ENCODE results near the gene TTYH2. TPM values are rescaled to one million over a fixed set of nuclear protein-coding genes. Genes with fewer than 3 reads are reported as not detected.

The TTYH2 gene
- total RNA-seq, 1 donor from 2014 or later = 24.5 TPM

GRCh38 chr17:74194682-74195081 lies 18.7 kb upstream of the TTYH2 start:
- intact Hi-C loops (cut with micrococcal nuclease) = no loop called here

- intact Hi-C loops (cut with micrococcal nuclease) = no loop called here
Measured at GRCh38 chr17:74196541-74197317, 16.6 kb upstream of the TTYH2 start.

GRCh38 chr17:74197801-74198200 lies 15.6 kb upstream of the TTYH2 start:
- intact Hi-C loops (cut with micrococcal nuclease) = no loop called here

- intact Hi-C loops (cut with micrococcal nuclease) = no loop called here
Measured at GRCh38 chr17:74198694-74199093, 14.7 kb upstream of the TTYH2 start.

GRCh38 chr17:74199306-74200092 lies 13.9 kb upstream of the TTYH2 start:
- intact Hi-C loops (cut with micrococcal nuclease) = loop anchor here (5.0 to 10.0 kb wide), 3 partner anchors 187 to 1007 kb away; partner anchors contain the start of genes CDC42EP4 and COG1

GRCh38 chr17:74200112-74200511 lies 13.3 kb upstream of the TTYH2 start:
- intact Hi-C loops (cut with micrococcal nuclease) = loop anchor here (5.0 to 10.0 kb wide), 3 partner anchors 188 to 1008 kb away; partner anchors contain the start of genes CDC42EP4 and COG1

- intact Hi-C loops (cut with micrococcal nuclease) = loop anchor here (5.0 to 10.0 kb wide), 3 partner anchors 189 to 1009 kb away; partner anchors contain the start of genes CDC42EP4 and COG1
Measured at GRCh38 chr17:74201250-74201649, 12.1 kb upstream of the TTYH2 start.

- intact Hi-C loops (cut with micrococcal nuclease) = loop anchor here (2.0 to 10.0 kb wide), 4 partner anchors 111 to 1010 kb away; partner anchors contain the start of genes CDC42EP4 and COG1
Measured at GRCh38 chr17:74201948-74202347, 11.4 kb upstream of the TTYH2 start.

GRCh38 chr17:74202938-74203337 lies 10.4 kb upstream of the TTYH2 start:
- intact Hi-C loops (cut with micrococcal nuclease) = loop anchor here (1.0 to 10.0 kb wide), 5 partner anchors 10 to 1011 kb away; partner anchors contain the start of genes CDC42EP4, COG1 and TTYH2

- intact Hi-C loops (cut with micrococcal nuclease) = loop anchor here (1.0 to 10.0 kb wide), 5 partner anchors 10 to 1011 kb away; partner anchors contain the start of genes CDC42EP4, COG1 and TTYH2
Measured at GRCh38 chr17:74203439-74204240, 9.7 kb upstream of the TTYH2 start, which contains the start of gene RPL38. Gene RPL38 (plus strand): TSS chr17:74203678. CDS start chr17:74203956, 278 bp downstream.

GRCh38 chr17:74204474-74204873 lies 8.9 kb upstream of the TTYH2 start:
- intact Hi-C loops (cut with micrococcal nuclease) = loop anchor here (5.0 to 10.0 kb wide), 3 partner anchors 192 to 1012 kb away; partner anchors contain the start of genes CDC42EP4 and COG1

GRCh38 chr17:74205274-74205673 lies 8.1 kb upstream of the TTYH2 start:
- intact Hi-C loops (cut with micrococcal nuclease) = loop anchor here (10.0 kb wide), 1 partner anchor 890 kb away; the partner anchor contains the start of gene CDC42EP4

- intact Hi-C loops (cut with micrococcal nuclease) = loop anchor here (10.0 kb wide), 1 partner anchor 892 kb away; the partner anchor contains the start of gene CDC42EP4
Measured at GRCh38 chr17:74206332-74206818, 7.0 kb upstream of the TTYH2 start.

- intact Hi-C loops (cut with micrococcal nuclease) = loop anchor here (2.0 kb wide), 2 partner anchors 72 to 86 kb away; no protein-coding TSS in a partner anchor
Measured at GRCh38 chr17:74210191-74211140, 2.9 kb upstream of the TTYH2 start.

- intact Hi-C loops (cut with micrococcal nuclease) = loop anchor here (2.0 kb wide), 2 partner anchors 71 to 85 kb away; no protein-coding TSS in a partner anchor
Measured at GRCh38 chr17:74211141-74211911, 2.0 kb upstream of the TTYH2 start.

- intact Hi-C loops (cut with micrococcal nuclease) = loop anchor here (2.0 kb wide), 3 partner anchors 71 to 145 kb away; no protein-coding TSS in a partner anchor
Measured at GRCh38 chr17:74211912-74212208, 1.5 kb upstream of the TTYH2 start.

GRCh38 chr17:74212209-74212912 lies 1.0 kb upstream of the TTYH2 start:
- intact Hi-C loops (cut with micrococcal nuclease) = loop anchor here (2.0 kb wide), 1 partner anchor 144 kb away; no protein-coding TSS in a partner anchor
